ENCODE measurements around the gene CRK. TPM values are rescaled to one million over a fixed set of nuclear protein-coding genes. Genes with fewer than 3 reads are reported as not detected.

The CRK gene
- total and polyA plus RNA-seq, 8 donors: 18.0 to 87.5 (median 36.7) TPM

- Histone ChIP-seq H3K4me1 (peaks cover 69 to 99% (median 88%) of the 10 kb centered on the region in 4 donors), H3K4me3 (peak overlapping the region in 1 of 4 donors; percentile 11), H3K9me3 (no peaks in the 10 kb centered on the region), H3K27ac (peak overlapping the region in 3 of 5 donors; percentile 45 to 58 (median 50)), H3K36me3 (peaks cover 0 to 18% (median 14%) of the 10 kb centered on the region in 4 donors), H3K27me3 (no peaks in the 10 kb centered on the region)
- no peak for DNase-seq
- 31 to 47% (median 40%) methylated on average over 9 of the region's 9 CpGs for WGBS, 5 donors
- intact Hi-C loops (cut with DNase I; ENCODE audit: low total_unique reads): no loop called here
- TF ChIP-seq CTCF (IDR thresholded peaks at IDR 0.05): no peak
- no peak for TF ChIP-seq POLR2A (IDR thresholded peaks at IDR 0.05)
- no peak for TF ChIP-seq POLR2AphosphoS5 (IDR thresholded peaks at IDR 0.05)
- TF ChIP-seq EP300 (IDR thresholded peaks at IDR 0.05): no peak
Observed at GRCh38 chr17:1373707-1374237, 82.3 kb downstream of the CRK start.

GRCh38 chr17:1372618-1373017, 83.4 kb downstream of the CRK start:
- intact Hi-C loops (cut with DNase I; ENCODE audit: low total_unique reads): no loop called here
- H3K4me1 ChIP-seq: peaks cover 58 to 99% (median 82%) of the 10 kb centered on the region in 4 donors
- no peak for TF ChIP-seq POLR2AphosphoS5 (IDR thresholded peaks at IDR 0.05)
- no peak for TF ChIP-seq POLR2A (IDR thresholded peaks at IDR 0.05)
- TF ChIP-seq CTCF (IDR thresholded peaks at IDR 0.05): no peak
- no peak for TF ChIP-seq EP300 (IDR thresholded peaks at IDR 0.05)
- peaks cover 0 to 15% (median 13%) of the 10 kb centered on the region in 4 donors for H3K36me3 ChIP-seq
- H3K9me3 ChIP-seq: no peaks in the 10 kb centered on the region
- H3K4me3 ChIP-seq: no peak overlapping the region
- WGBS, 5 donors: 73 to 85% (median 79%) methylated on average over 7 of the region's 7 CpGs
- H3K27ac ChIP-seq: peak overlapping the region in 1 of 5 donors; percentile 8
- DNase-seq: no peak
- no peaks in the 10 kb centered on the region for H3K27me3 ChIP-seq

- H3K27me3 ChIP-seq: no peaks in the 10 kb centered on the region
Observed at GRCh38 chr17:1371893-1372590, 84.0 kb downstream of the CRK start.

More at GRCh38 chr17:1371893-1372590, 84.0 kb downstream of the CRK start:
- H3K9me3 ChIP-seq: no peaks in the 10 kb centered on the region
- TF ChIP-seq POLR2AphosphoS5 (IDR thresholded peaks at IDR 0.05): no peak
- H3K4me3 ChIP-seq: no peak overlapping the region
- peaks cover 53 to 99% (median 82%) of the 10 kb centered on the region in 4 donors for H3K4me1 ChIP-seq
- intact Hi-C loops (cut with DNase I; ENCODE audit: low total_unique reads): no loop called here
- WGBS, 5 donors: 78 to 84% (median 82%) methylated on average over 17 of the region's 17 CpGs
- H3K36me3 ChIP-seq: peaks cover 0 to 15% (median 13%) of the 10 kb centered on the region in 4 donors
- DNase-seq: no peak
- peak overlapping the region in 1 of 5 donors; percentile 8 for H3K27ac ChIP-seq

Other genes with a start within 250 kb of the CRK start
- gene BHLHA9, start 185.8 kb downstream of the CRK start, total RNA-seq: not detected
- not detected for gene BHLHA9, start 185.8 kb downstream of the CRK start, polyA plus RNA-seq
- gene TRARG1, start 176.6 kb downstream of the CRK start, total RNA-seq: under 1 TPM in 1 of 5 donors, not detected in 4; 0.18 TPM
- gene TRARG1, start 176.6 kb downstream of the CRK start, polyA plus RNA-seq: under 1 TPM; 0.03 to 0.76 (median 0.25) TPM
- 1,000 to 10,000 TPM in 2 of 5 donors, 100 to 1,000 TPM in 3; 335 to 1,151 (median 362) TPM for gene YWHAE, start 56.0 kb downstream of the CRK start, total RNA-seq
- gene YWHAE, start 56.0 kb downstream of the CRK start, polyA plus RNA-seq: 100 to 1,000 TPM; 219 to 323 (median 254) TPM
- 100 to 1,000 TPM in 3 of 5 donors, 10 to 100 TPM in 2; 74.2 to 158 (median 107) TPM for gene MYO1C, start 36.5 kb upstream of the CRK start, total RNA-seq
- gene MYO1C, start 36.5 kb upstream of the CRK start, polyA plus RNA-seq: 10 to 100 TPM; 45.2 to 61.3 (median 54.4) TPM
- gene INPP5K, start 60.4 kb upstream of the CRK start, total RNA-seq: 10 to 100 TPM; 38.0 to 97.6 (median 93.4) TPM
- 10 to 100 TPM; 22.9 to 27.1 (median 26.6) TPM for gene INPP5K, start 60.4 kb upstream of the CRK start, polyA plus RNA-seq
- gene PITPNA, start 106.6 kb upstream of the CRK start, total RNA-seq: 10 to 100 TPM; 12.1 to 61.7 (median 23.9) TPM
- 10 to 100 TPM; 19.5 to 27.0 (median 21.8) TPM for gene PITPNA, start 106.6 kb upstream of the CRK start, polyA plus RNA-seq
- 10 to 100 TPM in 2 of 5 donors, 1 to 10 TPM in 2, under 1 TPM in 1; 0.29 to 15.8 (median 6.5) TPM for gene SLC43A2, start 172.6 kb upstream of the CRK start, total RNA-seq
- 1 to 10 TPM; 1.8 to 5.9 (median 4.6) TPM for gene SLC43A2, start 172.6 kb upstream of the CRK start, polyA plus RNA-seq
- gene SCARF1, start 189.5 kb upstream of the CRK start, total RNA-seq: 100 to 1,000 TPM in 1 of 5 donors, 10 to 100 TPM in 2, 1 to 10 TPM in 2; 4.1 to 119 (median 53.1) TPM
- 1 to 10 TPM; 1.4 to 2.7 (median 2.0) TPM for gene SCARF1, start 189.5 kb upstream of the CRK start, polyA plus RNA-seq
- 100 to 1,000 TPM in 1 of 5 donors, 10 to 100 TPM in 3, 1 to 10 TPM in 1; 8.6 to 284 (median 39.1) TPM for gene RILP, start 193.6 kb upstream of the CRK start, total RNA-seq
- 10 to 100 TPM; 15.6 to 32.4 (median 19.2) TPM for gene RILP, start 193.6 kb upstream of the CRK start, polyA plus RNA-seq
- gene PRPF8, start 228.6 kb upstream of the CRK start, total RNA-seq: 100 to 1,000 TPM; 126 to 252 (median 201) TPM
- 10 to 100 TPM; 33.6 to 83.4 (median 38.4) TPM for gene PRPF8, start 228.6 kb upstream of the CRK start, polyA plus RNA-seq

Data from stomach (tissue), 9 donors.